SK-N-SH (cell line): Measurements from ENCODE around the gene CACNA1E. TPM values are rescaled to one million over a fixed set of nuclear protein-coding genes. Genes with fewer than 3 reads are reported as not detected.

Source experiments
- CTCF ChIA-PET: fragments of 300-600, 350-600 bp; formaldehyde crosslinking; extraction: SDS; loops from one replicate; lab custom pipeline; 2021; lab: Yijun Ruan, JAX
- POLR2A ChIA-PET: fragments of 350-600 bp; sonication (Branson Sonifier 250); formaldehyde crosslinking; extraction: SDS; loops from one replicate; lab custom pipeline; 2020; ENCODE audit warnings: antibody characterized with exemption, inconsistent platforms; lab: Yijun Ruan, JAX
- DNase-seq: peaks from one replicate; pipeline ENCODE4 v3.0.0; 2012
- H2AFZ ChIP-seq: fragments of 200-600 bp; sonication (generic); 2 replicates; pipeline ENCODE4 v1.8.1; 2016; ENCODE audit warnings: antibody characterized with exemption, mild to moderate bottlenecking, low read depth
- H3F3A ChIP-seq: fragments of 200-600 bp; sonication (generic); replicated peaks from 2 replicates; pipeline ENCODE3; 2016; ENCODE audit warnings: antibody characterized with exemption, mild to moderate bottlenecking; ENCODE audit not compliant: insufficient read depth
- H3K27ac ChIP-seq, 2 experiments: fragments of 200-500 bp in 1 of 2; fragments of 200-600 bp in 1 of 2; sonication (Bioruptor generic) in 1 of 2; sonication (generic), shearing (Covaris generic) in 1 of 2; 2 replicates each; pipeline versions ENCODE4 v1.5.1 to v1.6.1; 2014 to 2016; ENCODE audit warnings: low read depth in 2 of 2, inconsistent platforms in 1 of 2, low read length in 1 of 2, mild to moderate bottlenecking in 1 of 2, mixed read lengths in 1 of 2
- H3K27me3 ChIP-seq: fragments of 200-600 bp; sonication (generic), shearing (Covaris generic); 2 replicates; pipeline ENCODE4 v1.6.1; 2016; ENCODE audit warnings: mixed run types; ENCODE audit not compliant: insufficient read depth
- H3K36me3 ChIP-seq, 2 experiments: fragments of 200-500 bp in 1 of 2; fragments of 200-600 bp in 1 of 2; sonication (Bioruptor generic) in 1 of 2; sonication (generic) in 1 of 2; replicated peaks in 1 of 2; 2 replicates each; pipeline versions ENCODE3 to v1.5.1; 2014 to 2016; ENCODE audit warnings: low read length in 1 of 2, mild to moderate bottlenecking in 1 of 2; ENCODE audit not compliant: insufficient read depth in 2 of 2, control insufficient read depth in 1 of 2
- H3K4me1 ChIP-seq, 2 experiments: fragments of 200-500 bp in 1 of 2; fragments of 200-600 bp in 1 of 2; sonication (Bioruptor generic) in 1 of 2; sonication (generic), shearing (Covaris generic) in 1 of 2; 2 replicates each; pipeline versions ENCODE4 v1.5.1 to v1.6.1; 2014 to 2016; ENCODE audit warnings: low read depth in 1 of 2, low read length in 1 of 2, mixed run types in 1 of 2; ENCODE audit not compliant: insufficient read depth in 2 of 2, control insufficient read depth in 1 of 2
- H3K4me2 ChIP-seq: fragments of 200-600 bp; sonication (generic), shearing (Covaris generic); 2 replicates; pipeline ENCODE4 v1.6.1; 2017; ENCODE audit warnings: mixed run types
- H3K4me3 ChIP-seq, 2 experiments: fragments of 200-500 bp in 1 of 2; fragments of 200-600 bp in 1 of 2; sonication (Bioruptor generic) in 1 of 2; sonication (generic), shearing (Covaris generic) in 1 of 2; 2 replicates each; pipeline versions ENCODE4 v1.5.1 to v1.8.1; 2014 to 2016; ENCODE audit warnings: low read depth in 2 of 2, inconsistent platforms in 1 of 2, low read length in 1 of 2, mild to moderate bottlenecking in 1 of 2, mixed read lengths in 1 of 2, moderate library complexity in 1 of 2
- H3K79me2 ChIP-seq: fragments of 200-600 bp; sonication (generic); 2 replicates; pipeline ENCODE4 v1.8.1; 2017; ENCODE audit warnings: mild to moderate bottlenecking; ENCODE audit not compliant: insufficient read depth
- H3K9ac ChIP-seq: fragments of 200-600 bp; sonication (generic); 2 replicates; pipeline ENCODE4 v1.6.1; 2017; ENCODE audit warnings: mixed run types
- H3K9me2 ChIP-seq: fragments of 200-600 bp; sonication (generic); 2 replicates; pipeline ENCODE4 v1.6.1; 2017; ENCODE audit warnings: mixed run types
- H3K9me3 ChIP-seq: fragments of 200-600 bp; sonication (generic); 2 replicates; pipeline ENCODE4 v1.6.1; 2017; ENCODE audit warnings: mixed run types, mild to moderate bottlenecking, moderate library complexity
- H4K20me1 ChIP-seq: fragments of 200-600 bp; sonication (generic); 2 replicates; pipeline ENCODE4 v1.6.1; 2017; ENCODE audit warnings: mild to moderate bottlenecking, mixed run types; ENCODE audit not compliant: insufficient read depth
- CHD2 ChIP-seq: fragments of 150-350 bp; IDR thresholded peaks from 2 replicates; pipeline ENCODE4 v1.6.1; 2018; ENCODE audit warnings: low read length; ENCODE audit not compliant: partially characterized antibody
- EZH2phosphoT487 ChIP-seq: fragments of 200-600 bp; sonication (generic); IDR thresholded peaks from 2 replicates; pipeline ENCODE4 v1.6.1; 2017; ENCODE audit warnings: low read depth, mixed run types, mild to moderate bottlenecking, antibody characterized with exemption, moderate library complexity, borderline replicate concordance
- FOSL2 ChIP-seq: IDR thresholded peaks from 2 replicates; pipeline ENCODE4 v1.4.0; 2012; ENCODE audit warnings: low read depth, mild to moderate bottlenecking, moderate library complexity, borderline replicate concordance
- FOXJ3 ChIP-seq: sonication (generic); formaldehyde crosslinking; IDR thresholded peaks from 2 replicates; pipeline ENCODE4 v1.5.1; 2020; ENCODE audit warnings: mild to moderate bottlenecking, missing genetic modification reagents
- GABPA ChIP-seq: IDR thresholded peaks from 2 replicates; pipeline ENCODE4 v1.4.0; 2012; ENCODE audit warnings: low read depth, mild to moderate bottlenecking
- GATA2 ChIP-seq: sonication (generic); formaldehyde crosslinking; IDR thresholded peaks from 2 replicates; pipeline ENCODE4 v1.5.0; 2020; ENCODE audit warnings: mild to moderate bottlenecking, missing genetic modification reagents
- MEF2A ChIP-seq: IDR thresholded peaks from 2 replicates; pipeline ENCODE4 v1.4.0; 2012; ENCODE audit warnings: low read depth, borderline replicate concordance
- NFIC ChIP-seq: IDR thresholded peaks from 2 replicates; pipeline ENCODE4 v1.4.0; 2012; ENCODE audit warnings: borderline replicate concordance
- POLR2AphosphoS5 ChIP-seq: IDR thresholded peaks from 2 replicates; pipeline ENCODE4 v1.6.1; 2012; ENCODE audit warnings: low read depth, low read length
- TCF12 ChIP-seq: IDR thresholded peaks from 2 replicates; pipeline ENCODE4 v1.4.0; 2012
- TEAD4 ChIP-seq: IDR thresholded peaks from 2 replicates; pipeline ENCODE4 v1.4.0; 2012; ENCODE audit warnings: mild to moderate bottlenecking, borderline replicate concordance; ENCODE audit not compliant: insufficient read depth
- WGBS: methylation state at CpG from one replicate; pipeline ENCODE4 v1.1.6; 2017; ENCODE audit warnings: low lambda C conversion rate; 5-methylcytosine and 5-hydroxymethylcytosine counted together
- polyA plus RNA-seq, 3 experiments: library from polyadenylated mRNA; depleted of rRNA; stranded (reverse); fragments of >200 nt; gene quantifications; 2 replicates each; pipeline ENCODE4 v1.2.3, GENCODE V29; 2012
- TF ChIP-seq, protein P1 (sequence below): fragments of 150-350 bp; IDR thresholded peaks from 2 replicates; pipeline ENCODE4 v1.6.1; 2017; ENCODE audit warnings: antibody characterized with exemption, low read length, low read depth, borderline replicate concordance
- TF ChIP-seq, protein P2 (sequence below): IDR thresholded peaks from 2 replicates; pipeline ENCODE4 v1.6.1; 2012; ENCODE audit warnings: mild to moderate bottlenecking, low read depth, low read length, moderate library complexity
- TF ChIP-seq, protein P3 (sequence below): IDR thresholded peaks from 2 replicates; pipeline ENCODE4 v1.4.0; 2012; ENCODE audit warnings: low read depth, borderline replicate concordance

The CACNA1E gene
- polyA plus RNA-seq, 1 of the 3 experiments (the other 2 are of a cell fraction), result not detected

DNA sequence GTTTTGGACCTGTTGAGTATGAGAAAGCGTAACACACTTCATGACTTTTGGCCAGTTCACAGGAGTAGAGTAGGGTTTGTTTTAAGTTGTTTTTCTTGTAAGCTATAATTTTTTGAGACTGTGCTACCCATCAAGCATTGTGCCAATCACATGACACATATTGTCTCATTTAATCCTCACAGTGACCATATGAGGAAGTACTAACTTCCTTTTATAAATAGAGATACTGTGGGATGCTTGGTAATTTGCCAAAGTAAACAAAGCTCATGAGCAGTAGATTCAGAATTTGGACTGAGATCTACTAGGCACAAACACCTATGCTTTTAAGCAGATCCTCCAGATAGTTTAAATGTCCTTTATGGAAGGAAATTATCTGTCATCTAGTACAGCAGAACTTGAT lies 178.3 kb downstream of the CACNA1E start:
- POLR2A ChIA-PET, result no interaction called here
- WGBS, result 28% methylated on average over 1 of the region's 1 CpG
- CTCF ChIA-PET, result no interaction called here
- TF ChIP-seq FOSL2, result no peak
- TF ChIP-seq, all 33 proteins: peak for 0
- H3K9me3 ChIP-seq, result no peaks in the 10 kb centered on the region
- H3K36me3 ChIP-seq, result no peaks in the 10 kb centered on the region
- no peak overlapping the region for H3K4me3 ChIP-seq
- DNase-seq, result no peak
- H3K4me1 ChIP-seq, result peaks cover 0 to 2% of the 10 kb centered on the region in 2 experiments; a peak in 2 of 4 replicates
- H3K27ac ChIP-seq, result no peak overlapping the region
- H3K79me2 ChIP-seq, result no peaks in the 10 kb centered on the region
- H3K9ac ChIP-seq, result no peak overlapping the region
- H2AFZ ChIP-seq, result no peak overlapping the region
- H3K4me2 ChIP-seq, result no peak overlapping the region
- no peaks in the 10 kb centered on the region for H3F3A ChIP-seq
- H3K9me2 ChIP-seq, result no peaks in the 10 kb centered on the region
- no peaks in the 10 kb centered on the region for H4K20me1 ChIP-seq
- no peaks in the 10 kb centered on the region for H3K27me3 ChIP-seq

DNA sequence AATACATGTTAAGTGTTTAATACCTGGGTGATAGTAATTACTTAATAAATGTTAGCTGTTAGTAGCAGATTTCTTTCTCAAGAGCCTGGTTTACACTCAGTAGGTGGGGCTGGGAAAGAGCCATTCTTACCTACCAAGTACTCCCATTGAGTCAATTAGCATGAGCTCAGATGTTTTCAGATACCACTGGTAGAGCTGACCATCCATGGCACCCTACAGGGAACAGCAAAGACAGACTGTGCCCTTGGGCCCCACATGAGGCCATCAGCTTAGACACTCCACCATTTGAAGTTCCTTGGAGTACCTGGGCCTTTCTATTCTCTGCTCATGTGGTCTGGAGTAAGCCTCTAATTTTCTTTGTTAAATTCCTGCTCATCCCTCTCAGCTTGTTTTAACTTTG lies 179.3 kb downstream of the CACNA1E start:
- no peaks in the 10 kb centered on the region for H3K9me3 ChIP-seq
- no peak overlapping the region for H3K27ac ChIP-seq
- TF ChIP-seq FOXJ3 (no peak), EZH2phosphoT487 (no peak), MEF2A (no peak), POLR2AphosphoS5 (no peak), GABPA (no peak), GATA2 (CRISPR knock-in tag) (no peak), TCF12 (no peak), FOSL2 (no peak), CHD2 (no peak), NFIC (no peak), TEAD4 (no peak)
- TF ChIP-seq, protein P1, sequence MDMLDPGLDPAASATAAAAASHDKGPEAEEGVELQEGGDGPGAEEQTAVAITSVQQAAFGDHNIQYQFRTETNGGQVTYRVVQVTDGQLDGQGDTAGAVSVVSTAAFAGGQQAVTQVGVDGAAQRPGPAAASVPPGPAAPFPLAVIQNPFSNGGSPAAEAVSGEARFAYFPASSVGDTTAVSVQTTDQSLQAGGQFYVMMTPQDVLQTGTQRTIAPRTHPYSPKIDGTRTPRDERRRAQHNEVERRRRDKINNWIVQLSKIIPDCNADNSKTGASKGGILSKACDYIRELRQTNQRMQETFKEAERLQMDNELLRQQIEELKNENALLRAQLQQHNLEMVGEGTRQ, result no peak
- TF ChIP-seq, protein P2, sequence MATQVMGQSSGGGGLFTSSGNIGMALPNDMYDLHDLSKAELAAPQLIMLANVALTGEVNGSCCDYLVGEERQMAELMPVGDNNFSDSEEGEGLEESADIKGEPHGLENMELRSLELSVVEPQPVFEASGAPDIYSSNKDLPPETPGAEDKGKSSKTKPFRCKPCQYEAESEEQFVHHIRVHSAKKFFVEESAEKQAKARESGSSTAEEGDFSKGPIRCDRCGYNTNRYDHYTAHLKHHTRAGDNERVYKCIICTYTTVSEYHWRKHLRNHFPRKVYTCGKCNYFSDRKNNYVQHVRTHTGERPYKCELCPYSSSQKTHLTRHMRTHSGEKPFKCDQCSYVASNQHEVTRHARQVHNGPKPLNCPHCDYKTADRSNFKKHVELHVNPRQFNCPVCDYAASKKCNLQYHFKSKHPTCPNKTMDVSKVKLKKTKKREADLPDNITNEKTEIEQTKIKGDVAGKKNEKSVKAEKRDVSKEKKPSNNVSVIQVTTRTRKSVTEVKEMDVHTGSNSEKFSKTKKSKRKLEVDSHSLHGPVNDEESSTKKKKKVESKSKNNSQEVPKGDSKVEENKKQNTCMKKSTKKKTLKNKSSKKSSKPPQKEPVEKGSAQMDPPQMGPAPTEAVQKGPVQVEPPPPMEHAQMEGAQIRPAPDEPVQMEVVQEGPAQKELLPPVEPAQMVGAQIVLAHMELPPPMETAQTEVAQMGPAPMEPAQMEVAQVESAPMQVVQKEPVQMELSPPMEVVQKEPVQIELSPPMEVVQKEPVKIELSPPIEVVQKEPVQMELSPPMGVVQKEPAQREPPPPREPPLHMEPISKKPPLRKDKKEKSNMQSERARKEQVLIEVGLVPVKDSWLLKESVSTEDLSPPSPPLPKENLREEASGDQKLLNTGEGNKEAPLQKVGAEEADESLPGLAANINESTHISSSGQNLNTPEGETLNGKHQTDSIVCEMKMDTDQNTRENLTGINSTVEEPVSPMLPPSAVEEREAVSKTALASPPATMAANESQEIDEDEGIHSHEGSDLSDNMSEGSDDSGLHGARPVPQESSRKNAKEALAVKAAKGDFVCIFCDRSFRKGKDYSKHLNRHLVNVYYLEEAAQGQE, result no peak
- TF ChIP-seq, protein P3, sequence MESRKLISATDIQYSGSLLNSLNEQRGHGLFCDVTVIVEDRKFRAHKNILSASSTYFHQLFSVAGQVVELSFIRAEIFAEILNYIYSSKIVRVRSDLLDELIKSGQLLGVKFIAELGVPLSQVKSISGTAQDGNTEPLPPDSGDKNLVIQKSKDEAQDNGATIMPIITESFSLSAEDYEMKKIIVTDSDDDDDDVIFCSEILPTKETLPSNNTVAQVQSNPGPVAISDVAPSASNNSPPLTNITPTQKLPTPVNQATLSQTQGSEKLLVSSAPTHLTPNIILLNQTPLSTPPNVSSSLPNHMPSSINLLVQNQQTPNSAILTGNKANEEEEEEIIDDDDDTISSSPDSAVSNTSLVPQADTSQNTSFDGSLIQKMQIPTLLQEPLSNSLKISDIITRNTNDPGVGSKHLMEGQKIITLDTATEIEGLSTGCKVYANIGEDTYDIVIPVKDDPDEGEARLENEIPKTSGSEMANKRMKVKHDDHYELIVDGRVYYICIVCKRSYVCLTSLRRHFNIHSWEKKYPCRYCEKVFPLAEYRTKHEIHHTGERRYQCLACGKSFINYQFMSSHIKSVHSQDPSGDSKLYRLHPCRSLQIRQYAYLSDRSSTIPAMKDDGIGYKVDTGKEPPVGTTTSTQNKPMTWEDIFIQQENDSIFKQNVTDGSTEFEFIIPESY, result no peak
- H3K79me2 ChIP-seq, result no peaks in the 10 kb centered on the region
- CTCF ChIA-PET, result interaction anchor here (1.0 kb wide), 1 partner anchor 418 kb away, joined by 3 read pairs; no protein-coding TSS in a partner anchor
- DNase-seq, result no peak
- no peaks in the 10 kb centered on the region for H4K20me1 ChIP-seq
- H3K36me3 ChIP-seq, result no peaks in the 10 kb centered on the region
- no peaks in the 10 kb centered on the region for H3F3A ChIP-seq
- H3K4me2 ChIP-seq, result no peak overlapping the region
- H3K27me3 ChIP-seq, result no peaks in the 10 kb centered on the region
- no peaks in the 10 kb centered on the region for H3K9me2 ChIP-seq
- H3K4me1 ChIP-seq, result peaks cover 0 to 2% of the 10 kb centered on the region in 2 experiments; a peak in 2 of 4 replicates
- H3K4me3 ChIP-seq, result no peak overlapping the region
- no peak overlapping the region for H2AFZ ChIP-seq
- POLR2A ChIA-PET, result no interaction called here
- no peak overlapping the region for H3K9ac ChIP-seq
